K562 (cell line): ENCODE measurements around the gene CDKN2AIPNL. TPM values are rescaled to one million over a fixed set of nuclear protein-coding genes. Genes with fewer than 3 reads are reported as not detected.

Source experiments
- ARID4B ChIP-seq: sonication (generic); formaldehyde crosslinking; IDR thresholded peaks from 2 replicates; pipeline ENCODE4 v1.8.0; 2022; ENCODE audit warnings: mild to moderate bottlenecking, missing genetic modification reagents
- CBX5 ChIP-seq: IDR thresholded peaks from 2 replicates; pipeline ENCODE4 v1.6.1; 2014; ENCODE audit warnings: low read depth, borderline replicate concordance
- CEBPG ChIP-seq, 3 experiments: fragments of 200-800 bp in 1 of 3; sonication (Bioruptor generic) in 1 of 3; sonication (generic) in 1 of 3; formaldehyde crosslinking in 1 of 3; IDR thresholded peaks in 2 of 3; conservative IDR thresholded peaks in 1 of 3; 2 replicates each; pipeline versions ENCODE4 v1.6.1 to v1.8.0; 2016 to 2022; ENCODE audit warnings: missing compliant biosample characterization in 2 of 3, missing genetic modification characterization in 2 of 3, mild to moderate bottlenecking in 1 of 3, missing genetic modification reagents in 1 of 3
- CHD2 ChIP-seq: IDR thresholded peaks from 2 replicates; pipeline ENCODE4 v1.6.1; 2011; ENCODE audit warnings: low read depth, low read length
- CHD4 ChIP-seq: fragments of 200-600 bp; sonication (generic); IDR thresholded peaks from 3 replicates; pipeline ENCODE4 v1.6.1; 2012; ENCODE audit warnings: low read depth, mild to moderate bottlenecking, mixed read lengths, low read length, inconsistent platforms; ENCODE audit not compliant: insufficient read depth, insufficient replicate concordance, poor library complexity, severe bottlenecking
- ELF4 ChIP-seq: fragments of 450-650 bp; formaldehyde crosslinking; IDR thresholded peaks from 2 replicates; pipeline ENCODE4 v1.4.0; 2022; ENCODE audit warnings: missing genetic modification characterization
- EP300 ChIP-seq: IDR thresholded peaks from 2 replicates; pipeline ENCODE4 v1.6.1; 2012; ENCODE audit warnings: low read length, improper control_type of control experiment
- HCFC1 ChIP-seq: IDR thresholded peaks from 2 replicates; pipeline ENCODE4 v1.6.1; 2012; ENCODE audit warnings: low read depth, low read length, improper control_type of control experiment
- L3MBTL2 ChIP-seq: fragments of 450-650 bp; IDR thresholded peaks from 2 replicates; pipeline ENCODE4 v1.6.1; 2016; ENCODE audit warnings: mild to moderate bottlenecking, moderate library complexity
- PHB2 ChIP-seq: fragments of 450-650 bp; IDR thresholded peaks from 2 replicates; pipeline ENCODE4 v1.6.1; 2017; ENCODE audit warnings: low read depth
- TFAP4 ChIP-seq: sonication (generic); formaldehyde crosslinking; IDR thresholded peaks from 2 replicates; pipeline ENCODE4 v1.8.0; 2022; ENCODE audit warnings: missing genetic modification reagents, mild to moderate bottlenecking, moderate library complexity, borderline replicate concordance
- VEZF1 ChIP-seq: fragments of 200-800 bp; sonication (Bioruptor generic); IDR thresholded peaks from 2 replicates; pipeline ENCODE4 v1.6.1; 2017; ENCODE audit warnings: missing genetic modification characterization, missing compliant biosample characterization
- ZNF134 ChIP-seq: fragments of 250-450 bp; sonication (Bioruptor Pico); conservative IDR thresholded peaks from 2 replicates; pipeline ENCODE4 v1.4.0; 2020
- ZNF639 ChIP-seq, 2 experiments: fragments of 200-800 bp in 1 of 2; sonication (Bioruptor generic) in 1 of 2; sonication (generic) in 1 of 2; formaldehyde crosslinking in 1 of 2; IDR thresholded peaks in 1 of 2; conservative IDR thresholded peaks in 1 of 2; 2 replicates each; pipeline versions ENCODE4 v1.5.0 to v1.6.1; 2016 to 2020; ENCODE audit warnings: missing compliant biosample characterization in 1 of 2, missing genetic modification characterization in 1 of 2, missing genetic modification reagents in 1 of 2
- ZNF699 ChIP-seq: fragments of 250-450 bp; sonication (Bioruptor Pico); IDR thresholded peaks from 2 replicates; pipeline ENCODE4 v1.8.0; 2021; ENCODE audit warnings: mild to moderate bottlenecking, moderate library complexity; ENCODE audit not compliant: insufficient replicate concordance
- polyA plus RNA-seq, 8 experiments: library from polyadenylated mRNA; depleted of rRNA in 4 of 8; stranded (reverse) in 5 of 8; unstranded in 3 of 8; fragments of >200 nt; fragmentation: Nextera tagmentation in 2 of 8; fragmentation: Illumina TruSeq in 1 of 8; extraction: Ambion mirVana in 2 of 8; extraction: Trizol in 1 of 8; gene quantifications; 2 replicates each; pipeline versions ENCODE4 v1.2.1 to v1.2.3, GENCODE V29; 2011 to 2014; ENCODE audit warnings: inconsistent platforms in 1 of 8, missing spikeins in 1 of 8
- total RNA-seq, 7 experiments: library from RNA; depleted of rRNA in 6 of 7; stranded (reverse); fragments of >200 nt in 6 of 7; fragmentation: Illumina TruSeq in 2 of 7; extraction: Trizol in 2 of 7; gene quantifications; 2 replicates each; pipeline versions ENCODE4 v1.2.1 to v1.2.3, GENCODE V29; 2011 to 2021; ENCODE audit warnings: low replicate concordance in 1 of 7
- TF ChIP-seq, protein P1 (sequence below): fragments of 450-650 bp; IDR thresholded peaks from 2 replicates; pipeline ENCODE4 v1.6.1; 2018; ENCODE audit warnings: mild to moderate bottlenecking, low read depth; ENCODE audit not compliant: partially characterized antibody

Gene CDKN2AIPNL
- total and polyA plus RNA-seq, 9 of the 15 experiments (the other 6 are each of a cell fraction or from before 2014, with no cell fraction given), result 19.9 to 46.9 (median 42.2) TPM

- TF ChIP-seq VEZF1 (no peak), TFAP4 (CRISPR knock-in tag) (peak; percentile 37; the same call in 1 of the 2 replicates), ELF4 (no peak), CEBPG (CRISPR knock-in tag; IDR thresholded peaks at IDR 0.05) (no peak), CEBPG (tag; conservative IDR thresholded peaks at IDR 0.05 in 1 of 2, IDR thresholded peaks at IDR 0.05 in 1 of 2) (no peak), ZNF639 (CRISPR knock-in tag; conservative IDR thresholded peaks at IDR 0.05 in 1 of 2, IDR thresholded peaks at IDR 0.05 in 1 of 2) (no peak), ZNF699 (CRISPR knock-in tag) (no peak), HCFC1 (0 out of 2 replicates have a peak, but pooled peaks have one; percentile 2), CHD4 (no peak), CBX5 (no peak), EP300 (no peak), CHD2 (no peak), L3MBTL2 (no peak), ARID4B (CRISPR knock-in tag) (0 out of 2 replicates have a peak, but pooled peaks have one; percentile 6), ZNF134 (CRISPR knock-in tag) (no peak), PHB2 (no peak)
- TF ChIP-seq, protein P1, sequence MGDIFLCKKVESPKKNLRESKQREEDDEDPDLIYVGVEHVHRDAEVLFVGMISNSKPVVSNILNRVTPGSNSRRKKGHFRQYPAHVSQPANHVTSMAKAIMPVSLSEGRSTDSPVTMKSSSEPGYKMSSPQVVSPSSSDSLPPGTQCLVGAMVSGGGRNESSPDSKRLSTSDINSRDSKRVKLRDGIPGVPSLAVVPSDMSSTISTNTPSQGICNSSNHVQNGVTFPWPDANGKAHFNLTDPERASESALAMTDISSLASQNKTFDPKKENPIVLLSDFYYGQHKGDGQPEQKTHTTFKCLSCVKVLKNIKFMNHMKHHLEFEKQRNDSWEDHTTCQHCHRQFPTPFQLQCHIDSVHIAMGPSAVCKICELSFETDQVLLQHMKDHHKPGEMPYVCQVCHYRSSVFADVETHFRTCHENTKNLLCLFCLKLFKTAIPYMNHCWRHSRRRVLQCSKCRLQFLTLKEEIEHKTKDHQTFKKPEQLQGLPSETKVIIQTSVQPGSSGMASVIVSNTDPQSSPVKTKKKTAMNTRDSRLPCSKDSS, result no peak
Measured at GRCh38 chr5:134371834-134372340, 39.8 kb downstream of the CDKN2AIPNL start (continued).
